Breast epithelium (tissue), 3 donors: ENCODE data around the gene TMEM107.
"Not testable (repeated sequence)": the region's sequence is repeated elsewhere in the genome, so short reads cannot be mapped to it uniquely, and the experiment has no call there.

Experiments used
- CTCF ChIP-seq, 3 donors: fragments of 450-650 bp; IDR thresholded peaks; one replicate each; pipeline ENCODE4 v1.5.1; 2016 to 2017; ENCODE audit warnings: antibody characterized with exemption in 3 of 3, mild to moderate bottlenecking in 3 of 3, moderate library complexity in 3 of 3
- POLR2A ChIP-seq: fragments of 450-650 bp; IDR thresholded peaks from one replicate; pipeline ENCODE4 v1.6.1; 2016; ENCODE audit warnings: antibody characterized with exemption, mild to moderate bottlenecking, moderate library complexity
- POLR2AphosphoS5 ChIP-seq, 3 donors: sonication (generic); formaldehyde crosslinking; IDR thresholded peaks; one replicate each; pipeline ENCODE4 v1.6.1; 2017; ENCODE audit warnings: antibody characterized with exemption in 3 of 3

GRCh38 chr17:8214000-8214399, 37.8 kb upstream of the TMEM107 start:
- not testable (repeated sequence) for TF ChIP-seq POLR2A; CTCF (IDR thresholded peaks at IDR 0.05); POLR2AphosphoS5 (IDR thresholded peaks at IDR 0.05)
